Measurements from ENCODE around the gene TPPP.
"Not testable (repeated sequence)": the region's sequence is repeated elsewhere in the genome, so short reads cannot be mapped to it uniquely, and the experiment has no call there.

TPPP gene

DNA sequence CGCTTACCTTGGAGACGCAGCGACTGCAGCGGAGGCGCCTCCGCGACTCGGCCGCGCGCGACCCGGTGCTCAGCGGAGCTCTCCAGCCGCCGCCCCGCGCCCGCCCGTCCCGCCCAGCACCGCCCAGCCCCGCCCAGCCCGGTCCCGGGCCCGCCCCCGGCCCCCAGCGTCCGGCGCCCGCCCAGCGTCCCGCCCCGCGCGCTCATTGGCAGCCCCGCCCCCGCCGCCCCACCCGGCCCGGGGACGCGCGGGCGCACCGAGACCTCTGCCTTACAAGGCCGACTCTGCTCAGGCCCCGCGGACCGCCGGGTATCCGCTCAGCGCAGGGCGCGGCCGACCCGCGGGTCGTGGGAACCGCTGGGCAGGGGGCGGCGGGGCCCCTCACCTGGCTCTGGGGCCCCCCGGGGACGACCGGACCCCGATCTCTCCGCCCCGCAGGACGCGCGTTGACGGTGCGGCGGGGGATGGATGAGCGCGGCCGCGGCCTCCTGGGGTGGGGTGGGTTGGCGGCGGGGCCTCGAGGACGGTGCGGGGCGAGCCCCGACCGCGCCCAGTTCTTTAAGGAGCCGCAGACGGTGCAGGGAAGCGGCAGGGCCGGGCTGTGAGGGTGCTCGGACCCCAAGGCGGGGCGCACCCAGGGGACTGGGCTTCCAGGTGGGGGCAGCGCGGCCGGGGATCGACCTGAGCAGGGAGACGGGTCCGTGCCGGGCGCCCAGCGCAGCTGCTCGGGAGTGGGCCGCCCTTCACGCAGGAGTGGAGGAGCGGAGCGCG lies at the start of gene TPPP:
TPPP (minus strand) TSS at position 82 of the 771 bp plus-strand sequence. CDS start 15,292 bp downstream, outside the sequence.
- not testable (repeated sequence) for H3K4me3 ChIP-seq (ENCODE audit: low read length); H3K9me3 ChIP-seq (ENCODE audit: control insufficient read depth, low read length); H3K27me3 ChIP-seq (replicated peaks; ENCODE audit: control insufficient read depth, insufficient read depth, low read length); H3K9ac ChIP-seq (ENCODE audit: low read length); H3K4me1 ChIP-seq (ENCODE audit: control insufficient read depth, insufficient read depth, low read length); H3K36me3 ChIP-seq (ENCODE audit: control insufficient read depth, insufficient read depth, low read length, severe bottlenecking)
- peak; percentile 78 for DNase-seq (ENCODE audit: low read depth)

DNA sequence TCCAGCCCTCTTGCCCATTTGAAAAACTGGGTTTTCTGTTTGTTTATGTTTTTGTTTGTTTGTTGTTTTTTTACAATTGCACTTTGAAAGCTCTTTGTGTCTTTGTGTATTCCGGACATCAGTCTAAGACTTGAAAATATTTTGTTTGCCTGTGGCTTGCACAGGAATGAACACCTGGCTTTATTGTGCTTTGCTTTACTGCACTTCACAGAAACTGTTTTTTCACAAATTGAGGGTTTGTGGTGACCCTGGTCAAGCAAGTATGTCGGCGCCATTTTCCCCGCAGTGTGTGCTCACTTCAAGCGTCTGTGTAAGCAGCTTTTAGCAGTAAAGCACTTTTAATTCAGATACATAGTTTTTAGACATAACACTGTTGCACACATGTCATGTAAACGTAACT lies 49.1 kb upstream of the TPPP start:
- not testable (repeated sequence) for H3K9me3 ChIP-seq (ENCODE audit: control insufficient read depth, low read length); H3K9ac ChIP-seq (ENCODE audit: low read length); H3K4me3 ChIP-seq (ENCODE audit: low read length); DNase-seq (ENCODE audit: low read depth); H3K4me1 ChIP-seq (ENCODE audit: control insufficient read depth, insufficient read depth, low read length); H3K27me3 ChIP-seq (replicated peaks; ENCODE audit: control insufficient read depth, insufficient read depth, low read length); H3K36me3 ChIP-seq (ENCODE audit: control insufficient read depth, insufficient read depth, low read length, severe bottlenecking)

DNA sequence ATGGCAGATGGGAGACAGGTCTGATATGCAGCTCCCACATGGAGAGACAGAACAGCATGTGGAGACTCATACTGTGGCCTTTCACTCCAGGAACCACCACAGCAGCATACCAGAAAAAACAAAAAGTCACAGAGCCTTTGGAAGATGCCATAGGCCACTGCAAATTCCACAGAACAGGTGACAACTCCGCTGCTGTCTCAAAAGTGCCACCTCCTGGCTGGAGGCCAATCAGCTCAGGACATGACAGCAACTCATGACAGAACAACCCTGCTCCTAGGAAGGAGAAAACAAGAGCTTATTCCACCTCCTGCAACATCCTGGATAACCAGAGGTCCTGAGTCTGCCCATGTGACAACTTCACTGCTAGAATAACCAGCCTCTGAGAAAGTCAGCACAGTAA lies 41.0 kb upstream of the TPPP start:
- not testable (repeated sequence) for H3K36me3 ChIP-seq (ENCODE audit: control insufficient read depth, insufficient read depth, low read length, severe bottlenecking); DNase-seq (ENCODE audit: low read depth); H3K4me3 ChIP-seq (ENCODE audit: low read length); H3K9me3 ChIP-seq (ENCODE audit: control insufficient read depth, low read length); H3K9ac ChIP-seq (ENCODE audit: low read length); H3K4me1 ChIP-seq (ENCODE audit: control insufficient read depth, insufficient read depth, low read length); H3K27me3 ChIP-seq (replicated peaks; ENCODE audit: control insufficient read depth, insufficient read depth, low read length)

DNA sequence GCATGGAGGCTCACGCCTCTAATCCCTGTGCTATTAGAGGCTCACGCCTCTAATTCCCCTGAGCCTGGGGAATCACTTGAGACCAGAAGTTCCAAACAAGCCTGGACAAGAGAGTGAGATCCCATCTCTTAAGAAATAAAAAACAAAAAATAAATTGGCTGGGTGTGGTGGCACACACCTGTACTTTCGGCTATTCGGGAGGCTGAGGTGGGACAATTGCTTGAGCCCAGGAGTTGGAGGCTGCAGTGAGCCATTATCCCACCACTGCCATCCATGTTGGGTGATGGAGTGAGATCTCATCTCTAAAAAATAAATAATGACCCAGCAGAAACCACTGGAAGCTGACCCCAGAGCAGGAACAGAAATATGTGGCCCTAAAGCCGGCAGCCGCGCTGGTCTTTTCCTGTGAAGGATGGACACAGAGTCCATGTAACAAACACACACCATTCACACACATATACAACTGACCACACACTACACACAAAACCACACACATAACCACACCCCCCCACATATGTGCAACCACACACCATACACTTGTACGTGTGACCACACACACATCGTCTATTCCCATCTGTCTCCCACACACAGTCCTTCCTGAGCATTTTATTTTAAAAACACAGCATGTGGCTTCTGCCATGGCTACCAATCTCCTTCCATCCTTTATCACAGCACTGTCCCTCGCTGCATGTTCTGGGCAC lies 39.8 kb upstream of the TPPP start:
- not testable (repeated sequence) for H3K9me3 ChIP-seq (ENCODE audit: control insufficient read depth, low read length); DNase-seq (ENCODE audit: low read depth); H3K9ac ChIP-seq (ENCODE audit: low read length); H3K4me1 ChIP-seq (ENCODE audit: control insufficient read depth, insufficient read depth, low read length); H3K27me3 ChIP-seq (replicated peaks; ENCODE audit: control insufficient read depth, insufficient read depth, low read length); H3K4me3 ChIP-seq (ENCODE audit: low read length); H3K36me3 ChIP-seq (ENCODE audit: control insufficient read depth, insufficient read depth, low read length, severe bottlenecking)

DNA sequence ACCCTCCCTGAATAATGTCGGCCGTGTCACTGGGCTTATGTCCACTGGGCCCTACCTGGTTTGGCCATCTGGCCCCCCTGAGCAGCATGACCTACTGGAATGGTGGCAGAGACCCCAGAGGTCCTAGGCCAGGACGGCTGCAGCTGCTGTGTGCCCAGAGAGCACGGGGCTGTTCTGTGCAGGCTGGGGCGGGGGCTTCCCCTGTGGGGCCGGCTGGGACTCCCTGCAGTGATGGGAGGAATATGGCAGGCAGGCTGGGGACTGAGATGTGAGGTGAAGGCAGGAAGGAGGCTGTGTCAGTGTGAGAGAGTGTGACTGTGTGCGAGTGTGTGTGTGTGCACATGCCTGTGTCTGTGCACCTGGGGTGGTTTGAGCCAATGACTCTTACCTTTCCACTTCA lies 36.1 kb upstream of the TPPP start:
- not testable (repeated sequence) for H3K27me3 ChIP-seq (replicated peaks; ENCODE audit: control insufficient read depth, insufficient read depth, low read length); H3K9ac ChIP-seq (ENCODE audit: low read length); H3K9me3 ChIP-seq (ENCODE audit: control insufficient read depth, low read length); H3K4me1 ChIP-seq (ENCODE audit: control insufficient read depth, insufficient read depth, low read length); H3K4me3 ChIP-seq (ENCODE audit: low read length); H3K36me3 ChIP-seq (ENCODE audit: control insufficient read depth, insufficient read depth, low read length, severe bottlenecking); DNase-seq (ENCODE audit: low read depth)

DNA sequence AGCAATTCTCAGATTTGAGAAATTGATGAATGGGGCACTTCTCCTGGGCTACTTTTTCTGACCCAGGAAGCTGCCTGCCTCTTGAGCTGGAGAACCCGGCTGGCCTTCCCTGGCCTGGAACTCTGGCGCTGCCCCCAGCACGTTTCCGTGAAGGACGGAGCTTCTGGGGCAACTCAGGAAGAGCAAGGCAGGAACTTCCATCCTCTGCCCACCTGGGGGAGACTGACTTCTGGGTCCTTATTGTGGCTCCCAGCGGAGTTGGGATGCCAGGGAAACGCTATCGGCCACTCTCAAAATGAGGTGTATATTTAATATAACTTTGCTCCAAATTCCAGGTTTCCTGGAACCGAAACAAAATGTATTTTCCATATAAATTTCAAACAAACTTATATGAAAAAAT lies 33.9 kb upstream of the TPPP start:
- H3K36me3 ChIP-seq (ENCODE audit: control insufficient read depth, insufficient read depth, low read length, severe bottlenecking); H3K4me1 ChIP-seq (ENCODE audit: control insufficient read depth, insufficient read depth, low read length); DNase-seq (ENCODE audit: low read depth); H3K9ac ChIP-seq (ENCODE audit: low read length); H3K9me3 ChIP-seq (ENCODE audit: control insufficient read depth, low read length); H3K4me3 ChIP-seq (ENCODE audit: low read length); H3K27me3 ChIP-seq (replicated peaks; ENCODE audit: control insufficient read depth, insufficient read depth, low read length): not testable (repeated sequence)

DNA sequence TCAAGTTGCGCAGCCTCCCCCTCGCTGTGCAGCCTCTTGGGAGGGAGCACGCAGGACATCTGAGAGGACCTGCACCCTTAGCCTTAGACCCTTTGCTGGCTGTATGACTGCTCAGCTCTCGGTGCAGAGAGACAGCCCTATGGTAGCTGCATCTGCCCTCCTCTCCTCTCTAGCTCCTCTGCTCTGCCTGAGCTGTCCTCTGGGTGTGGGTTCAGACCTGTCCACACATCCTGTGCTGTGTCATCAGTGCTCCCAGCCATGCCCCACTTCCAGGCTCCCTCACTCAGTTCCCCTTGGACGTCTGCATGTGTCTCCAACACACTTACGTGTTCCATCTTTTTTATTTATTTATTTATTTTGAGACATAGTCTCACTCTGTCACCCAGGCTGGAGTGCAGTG lies 30.7 kb upstream of the TPPP start:
- H3K4me1 ChIP-seq (ENCODE audit: control insufficient read depth, insufficient read depth, low read length); H3K4me3 ChIP-seq (ENCODE audit: low read length); H3K36me3 ChIP-seq (ENCODE audit: control insufficient read depth, insufficient read depth, low read length, severe bottlenecking); H3K9me3 ChIP-seq (ENCODE audit: control insufficient read depth, low read length); H3K27me3 ChIP-seq (replicated peaks; ENCODE audit: control insufficient read depth, insufficient read depth, low read length); H3K9ac ChIP-seq (ENCODE audit: low read length); DNase-seq (ENCODE audit: low read depth): not testable (repeated sequence)

DNA sequence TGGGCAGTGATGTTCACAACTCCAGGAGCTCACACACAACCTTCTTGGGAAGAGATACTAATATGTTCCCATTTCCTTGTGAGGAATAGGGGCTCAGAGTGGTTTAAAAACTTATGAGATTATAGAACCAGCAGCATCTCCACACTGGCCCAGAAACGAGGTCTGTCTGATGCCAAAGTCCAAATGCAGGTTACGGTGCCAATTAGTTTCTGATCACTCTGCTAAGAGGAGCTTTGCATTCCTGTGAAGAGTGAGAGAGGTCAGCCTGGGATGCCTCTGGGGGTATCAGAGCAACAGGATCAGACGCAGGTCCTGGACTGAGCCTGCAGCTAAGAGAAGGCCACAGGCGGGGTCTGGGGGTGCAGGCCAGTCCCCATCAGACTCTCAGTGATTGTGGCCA lies 30.2 kb upstream of the TPPP start:
- not testable (repeated sequence) for DNase-seq (ENCODE audit: low read depth); H3K9ac ChIP-seq (ENCODE audit: low read length); H3K9me3 ChIP-seq (ENCODE audit: control insufficient read depth, low read length); H3K4me1 ChIP-seq (ENCODE audit: control insufficient read depth, insufficient read depth, low read length); H3K4me3 ChIP-seq (ENCODE audit: low read length); H3K36me3 ChIP-seq (ENCODE audit: control insufficient read depth, insufficient read depth, low read length, severe bottlenecking); H3K27me3 ChIP-seq (replicated peaks; ENCODE audit: control insufficient read depth, insufficient read depth, low read length)

DNA sequence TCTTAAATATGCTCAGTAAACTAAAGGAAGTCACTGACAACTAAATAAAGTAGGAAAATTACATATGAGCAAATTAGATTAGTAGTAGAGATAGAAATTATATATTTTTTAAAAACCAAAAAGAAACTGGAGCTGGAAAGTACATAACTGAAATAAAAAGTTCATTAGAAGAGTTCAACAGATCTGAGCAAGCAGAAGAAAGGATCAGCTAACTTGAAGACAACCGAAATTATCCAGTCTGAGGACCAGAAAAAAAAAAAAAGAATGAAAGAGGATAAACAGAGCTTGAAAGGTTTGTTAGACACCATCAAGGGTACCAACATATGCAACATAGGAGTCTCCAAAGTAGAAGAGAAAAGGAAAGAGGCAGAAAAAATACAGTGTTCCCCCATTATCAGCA lies 26.2 kb upstream of the TPPP start:
- not testable (repeated sequence) for H3K4me1 ChIP-seq (ENCODE audit: control insufficient read depth, insufficient read depth, low read length); H3K9me3 ChIP-seq (ENCODE audit: control insufficient read depth, low read length); DNase-seq (ENCODE audit: low read depth); H3K36me3 ChIP-seq (ENCODE audit: control insufficient read depth, insufficient read depth, low read length, severe bottlenecking); H3K4me3 ChIP-seq (ENCODE audit: low read length); H3K9ac ChIP-seq (ENCODE audit: low read length); H3K27me3 ChIP-seq (replicated peaks; ENCODE audit: control insufficient read depth, insufficient read depth, low read length)

DNA sequence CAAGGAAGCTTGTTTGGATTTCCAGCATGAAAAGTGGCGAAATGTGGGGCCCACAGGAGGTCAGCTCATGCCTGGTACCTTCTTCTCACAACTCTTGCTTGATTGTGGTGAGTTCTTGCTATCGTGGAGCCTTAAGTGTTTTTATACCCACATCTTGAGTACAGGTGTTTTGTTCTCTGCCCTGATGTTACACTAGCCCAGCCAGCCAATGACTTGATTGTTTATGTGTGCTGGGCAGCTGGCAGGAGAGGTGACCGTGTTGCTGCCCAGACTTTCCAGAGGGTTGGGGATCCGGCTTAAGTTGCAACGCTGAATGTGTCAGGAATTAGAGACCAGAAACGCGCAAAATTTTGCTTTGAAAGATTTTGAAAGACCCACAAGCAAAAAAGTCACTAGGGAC lies 24.0 kb upstream of the TPPP start:
- Histone ChIP-seq H3K9ac (ENCODE audit: low read length) (no peak overlapping the region), H3K4me1 (ENCODE audit: control insufficient read depth, insufficient read depth, low read length) (no peaks in the 10 kb centered on the region), H3K9me3 (ENCODE audit: control insufficient read depth, low read length) (peaks cover 3% of the 10 kb centered on the region), H3K36me3 (ENCODE audit: control insufficient read depth, insufficient read depth, low read length, severe bottlenecking) (no peaks in the 10 kb centered on the region), H3K27me3 (replicated peaks; ENCODE audit: control insufficient read depth, insufficient read depth, low read length) (no peaks in the 10 kb centered on the region), H3K4me3 (ENCODE audit: low read length) (no peak overlapping the region)
- no peak for DNase-seq (ENCODE audit: low read depth)

DNA sequence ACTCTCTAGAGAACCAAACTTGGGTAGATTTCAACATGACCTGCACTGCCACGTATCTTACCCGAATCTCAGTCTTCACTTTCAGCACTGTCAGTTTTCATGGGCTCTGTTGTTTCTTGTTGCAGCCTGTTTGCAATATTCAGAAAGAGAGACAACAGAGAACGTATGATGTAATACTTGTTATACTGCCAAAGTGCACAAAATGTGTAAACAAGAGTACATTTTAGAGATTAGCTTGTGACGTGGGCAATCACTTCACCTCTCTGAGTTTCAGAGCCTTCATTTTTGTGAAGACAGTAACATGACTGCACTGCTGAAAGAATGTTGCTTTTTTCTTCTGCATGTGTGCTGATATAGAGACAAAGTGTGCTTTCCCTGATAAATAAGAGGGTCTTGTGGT lies 23.6 kb upstream of the TPPP start:
- peak; percentile 3 for DNase-seq (ENCODE audit: low read depth)
- H3K4me1 ChIP-seq (ENCODE audit: control insufficient read depth, insufficient read depth, low read length); H3K27me3 ChIP-seq (replicated peaks; ENCODE audit: control insufficient read depth, insufficient read depth, low read length); H3K9me3 ChIP-seq (ENCODE audit: control insufficient read depth, low read length); H3K36me3 ChIP-seq (ENCODE audit: control insufficient read depth, insufficient read depth, low read length, severe bottlenecking); H3K9ac ChIP-seq (ENCODE audit: low read length); H3K4me3 ChIP-seq (ENCODE audit: low read length): not testable (repeated sequence)

DNA sequence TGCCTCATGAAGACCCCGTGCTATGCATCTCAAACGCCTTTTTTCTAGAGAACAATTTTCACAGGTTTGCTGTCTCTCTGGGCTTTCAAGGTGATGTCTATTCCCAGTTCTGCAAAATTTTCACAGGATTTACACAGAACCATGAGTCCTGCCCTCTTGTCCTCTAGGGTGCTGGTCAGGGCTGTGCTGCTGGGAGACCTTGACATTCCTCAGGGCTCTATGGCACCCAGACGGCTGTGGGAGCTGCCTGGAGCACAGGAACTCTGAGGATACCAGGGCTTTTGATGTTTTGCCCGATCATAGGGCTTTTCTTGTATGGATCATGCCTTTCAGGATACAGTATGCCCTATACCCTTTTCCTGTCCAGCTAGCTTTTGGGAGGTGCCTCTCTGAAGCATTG lies 22.5 kb upstream of the TPPP start:
- H3K4me3 ChIP-seq (ENCODE audit: low read length); DNase-seq (ENCODE audit: low read depth); H3K4me1 ChIP-seq (ENCODE audit: control insufficient read depth, insufficient read depth, low read length); H3K9me3 ChIP-seq (ENCODE audit: control insufficient read depth, low read length); H3K9ac ChIP-seq (ENCODE audit: low read length); H3K27me3 ChIP-seq (replicated peaks; ENCODE audit: control insufficient read depth, insufficient read depth, low read length); H3K36me3 ChIP-seq (ENCODE audit: control insufficient read depth, insufficient read depth, low read length, severe bottlenecking): not testable (repeated sequence)
